Loucy (cell line): ENCODE results near the gene ANTXRL.
A peak's percentile ranks its signal among the peaks of the same experiment; 100 is the strongest.
"Not testable (repeated sequence)": the region's sequence is repeated elsewhere in the genome, so short reads cannot be mapped to it uniquely, and the experiment has no call there.

Experiments
- H2AFZ ChIP-seq: fragments of 200-600 bp; sonication (generic); 2 replicates; pipeline ENCODE4 v1.6.0; 2016; ENCODE audit warnings: antibody characterized with exemption, mild to moderate bottlenecking, low read length, moderate library complexity
- H3F3A ChIP-seq: fragments of 200-600 bp; 2 replicates; pipeline ENCODE4 v1.6.0; 2016; ENCODE audit warnings: antibody characterized with exemption, low read depth, mild to moderate bottlenecking
- H3K27me3 ChIP-seq: fragments of 200-600 bp; sonication (generic); 2 replicates; pipeline ENCODE4 v1.6.1; 2014; ENCODE audit warnings: low read length, mild to moderate bottlenecking; ENCODE audit not compliant: insufficient read depth, poor library complexity, severe bottlenecking
- H3K36me3 ChIP-seq: fragments of 200-600 bp; sonication (generic); 2 replicates; pipeline ENCODE4 v1.6.1; 2016; ENCODE audit warnings: low read length; ENCODE audit not compliant: insufficient read depth
- H3K4me1 ChIP-seq: fragments of 200-600 bp; sonication (generic); 2 replicates; pipeline ENCODE4 v1.5.1; 2014; ENCODE audit warnings: low read length, mild to moderate bottlenecking; ENCODE audit not compliant: insufficient read depth, poor library complexity, severe bottlenecking
- H3K4me2 ChIP-seq: fragments of 200-600 bp; sonication (generic); 2 replicates; pipeline ENCODE4 v1.6.0; 2014; ENCODE audit warnings: antibody characterized with exemption, low read length, low read depth, mild to moderate bottlenecking; ENCODE audit not compliant: poor library complexity, severe bottlenecking
- H3K4me3 ChIP-seq: fragments of 200-600 bp; sonication (generic); 2 replicates; pipeline ENCODE4 v1.5.1; 2014; ENCODE audit warnings: low read length, mild to moderate bottlenecking, mixed read lengths; ENCODE audit not compliant: poor library complexity, severe bottlenecking
- H3K79me2 ChIP-seq: fragments of 200-600 bp; sonication (generic); 2 replicates; pipeline ENCODE4 v1.6.1; 2014; ENCODE audit warnings: low read length; ENCODE audit not compliant: insufficient read depth
- H3K9ac ChIP-seq: fragments of 200-600 bp; sonication (generic); 2 replicates; pipeline ENCODE4 v1.6.0; 2014; ENCODE audit warnings: mild to moderate bottlenecking, low read depth, low read length, moderate library complexity; ENCODE audit not compliant: poor library complexity, severe bottlenecking
- H3K9me2 ChIP-seq: fragments of 200-600 bp; sonication (generic); replicated peaks from 2 replicates; pipeline ENCODE4 v1.6.1; 2016; ENCODE audit warnings: low read depth, low read length, mixed read lengths
- H3K9me3 ChIP-seq: fragments of 200-600 bp; sonication (generic); 2 replicates; pipeline ENCODE4 v1.6.1; 2014; ENCODE audit warnings: mild to moderate bottlenecking, antibody characterized with exemption, low read length, low read depth; ENCODE audit not compliant: insufficient read depth
- H4K20me1 ChIP-seq: fragments of 200-600 bp; sonication (generic); 2 replicates; pipeline ENCODE4 v1.6.0; 2014; ENCODE audit warnings: antibody characterized with exemption, low read length, mild to moderate bottlenecking; ENCODE audit not compliant: insufficient read depth, poor library complexity, severe bottlenecking
- EZH2phosphoT487 ChIP-seq: fragments of 200-600 bp; IDR thresholded peaks from 2 replicates; pipeline ENCODE4 v1.6.1; 2018; ENCODE audit warnings: antibody characterized with exemption, mild to moderate bottlenecking, moderate library complexity, borderline replicate concordance
- TF ChIP-seq, protein P1 (sequence below): fragments of 200-600 bp; sonication (generic); conservative IDR thresholded peaks from 2 replicates; pipeline ENCODE4 v1.5.1; 2014; ENCODE audit warnings: mild to moderate bottlenecking, antibody characterized with exemption, low read length

The ANTXRL gene

DNA sequence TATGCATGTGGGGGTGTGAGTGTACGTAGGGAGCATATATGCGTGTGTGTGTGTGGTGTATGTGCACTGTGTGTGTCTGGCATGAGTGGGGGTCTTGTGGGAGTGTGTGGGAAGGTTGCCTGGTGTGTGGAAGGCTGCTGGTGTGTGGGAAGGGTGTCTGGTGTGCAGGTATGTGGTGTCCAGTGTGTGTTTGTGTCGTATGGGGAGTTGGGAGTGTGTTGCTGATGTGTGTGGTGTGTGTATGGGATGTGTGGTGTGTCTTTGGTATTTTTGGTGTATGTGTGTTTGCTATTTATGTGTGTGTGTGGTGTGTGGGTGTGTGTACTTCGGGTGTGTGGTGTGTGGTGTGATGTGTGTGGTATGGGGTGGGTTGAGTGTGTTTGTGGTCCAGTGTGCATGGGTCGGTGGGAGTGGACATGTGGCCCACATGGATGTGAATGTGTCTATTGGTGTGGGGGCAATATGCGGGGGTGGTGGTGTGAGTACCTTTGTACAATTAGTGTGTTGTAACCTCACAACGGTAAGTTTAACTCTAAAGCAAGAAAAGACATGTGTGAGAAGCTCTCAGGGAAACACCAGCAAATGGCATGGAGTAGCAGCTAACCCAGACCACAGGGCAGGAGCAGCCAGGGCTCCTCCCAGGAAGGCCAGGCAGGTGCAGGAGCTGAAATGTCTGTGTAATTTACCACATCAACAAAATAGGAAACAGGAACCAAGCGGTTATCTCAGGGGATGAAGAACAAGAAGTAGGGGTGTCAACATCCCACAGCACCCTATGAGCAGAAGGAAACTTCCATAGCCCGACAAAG, 11.9 kb downstream of the ANTXRL start:
- H2AFZ ChIP-seq = no peak overlapping the region; the same call in 1 of the 2 replicates
- no peaks in the 10 kb centered on the region for H3K9me2 ChIP-seq
- H3K4me1 ChIP-seq = peaks cover 46% of the 10 kb centered on the region
- peak overlapping the region; percentile 52 for H3K9ac ChIP-seq
- H3K4me2 ChIP-seq = peak overlapping the region; percentile 59
- no peaks in the 10 kb centered on the region for H3K9me3 ChIP-seq
- peak overlapping the region; percentile 30 for H3K4me3 ChIP-seq
- no peaks in the 10 kb centered on the region for H4K20me1 ChIP-seq
- no peaks in the 10 kb centered on the region for H3F3A ChIP-seq
- TF ChIP-seq EZH2phosphoT487 = no peak
- TF ChIP-seq, protein P1, sequence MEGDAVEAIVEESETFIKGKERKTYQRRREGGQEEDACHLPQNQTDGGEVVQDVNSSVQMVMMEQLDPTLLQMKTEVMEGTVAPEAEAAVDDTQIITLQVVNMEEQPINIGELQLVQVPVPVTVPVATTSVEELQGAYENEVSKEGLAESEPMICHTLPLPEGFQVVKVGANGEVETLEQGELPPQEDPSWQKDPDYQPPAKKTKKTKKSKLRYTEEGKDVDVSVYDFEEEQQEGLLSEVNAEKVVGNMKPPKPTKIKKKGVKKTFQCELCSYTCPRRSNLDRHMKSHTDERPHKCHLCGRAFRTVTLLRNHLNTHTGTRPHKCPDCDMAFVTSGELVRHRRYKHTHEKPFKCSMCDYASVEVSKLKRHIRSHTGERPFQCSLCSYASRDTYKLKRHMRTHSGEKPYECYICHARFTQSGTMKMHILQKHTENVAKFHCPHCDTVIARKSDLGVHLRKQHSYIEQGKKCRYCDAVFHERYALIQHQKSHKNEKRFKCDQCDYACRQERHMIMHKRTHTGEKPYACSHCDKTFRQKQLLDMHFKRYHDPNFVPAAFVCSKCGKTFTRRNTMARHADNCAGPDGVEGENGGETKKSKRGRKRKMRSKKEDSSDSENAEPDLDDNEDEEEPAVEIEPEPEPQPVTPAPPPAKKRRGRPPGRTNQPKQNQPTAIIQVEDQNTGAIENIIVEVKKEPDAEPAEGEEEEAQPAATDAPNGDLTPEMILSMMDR = no peak
- no peaks in the 10 kb centered on the region for H3K27me3 ChIP-seq
- H3K79me2 ChIP-seq = no peaks in the 10 kb centered on the region
- no peaks in the 10 kb centered on the region for H3K36me3 ChIP-seq

DNA sequence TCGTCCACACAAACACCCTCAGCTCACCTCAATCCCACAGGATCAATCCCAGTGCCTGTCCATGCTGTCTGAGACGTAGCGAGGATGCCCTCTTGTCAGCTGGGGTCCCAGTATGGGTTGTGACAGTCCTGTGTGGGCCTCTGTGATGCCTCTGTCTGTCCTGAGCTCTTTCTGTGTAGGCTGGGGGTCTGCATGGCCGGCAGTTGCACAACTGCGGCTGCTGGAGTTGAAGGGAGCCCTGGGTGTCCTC, 12.4 kb downstream of the ANTXRL start:
- Histone ChIP-seq H3K4me1 (peaks cover 46% of the 10 kb centered on the region), H3K27me3 (no peaks in the 10 kb centered on the region), H3K79me2 (no peaks in the 10 kb centered on the region), H3K9me3 (no peaks in the 10 kb centered on the region), H3K36me3 (no peaks in the 10 kb centered on the region), H2AFZ (no peak overlapping the region; the same call in 1 of the 2 replicates), H3K9ac (peak overlapping the region; percentile 52), H3K9me2 (no peaks in the 10 kb centered on the region), H3K4me2 (peak overlapping the region; percentile 59), H3K4me3 (peak overlapping the region; percentile 30), H4K20me1 (no peaks in the 10 kb centered on the region), H3F3A (no peaks in the 10 kb centered on the region)
- no peak for TF ChIP-seq EZH2phosphoT487
- TF ChIP-seq, protein P1 = no peak

DNA sequence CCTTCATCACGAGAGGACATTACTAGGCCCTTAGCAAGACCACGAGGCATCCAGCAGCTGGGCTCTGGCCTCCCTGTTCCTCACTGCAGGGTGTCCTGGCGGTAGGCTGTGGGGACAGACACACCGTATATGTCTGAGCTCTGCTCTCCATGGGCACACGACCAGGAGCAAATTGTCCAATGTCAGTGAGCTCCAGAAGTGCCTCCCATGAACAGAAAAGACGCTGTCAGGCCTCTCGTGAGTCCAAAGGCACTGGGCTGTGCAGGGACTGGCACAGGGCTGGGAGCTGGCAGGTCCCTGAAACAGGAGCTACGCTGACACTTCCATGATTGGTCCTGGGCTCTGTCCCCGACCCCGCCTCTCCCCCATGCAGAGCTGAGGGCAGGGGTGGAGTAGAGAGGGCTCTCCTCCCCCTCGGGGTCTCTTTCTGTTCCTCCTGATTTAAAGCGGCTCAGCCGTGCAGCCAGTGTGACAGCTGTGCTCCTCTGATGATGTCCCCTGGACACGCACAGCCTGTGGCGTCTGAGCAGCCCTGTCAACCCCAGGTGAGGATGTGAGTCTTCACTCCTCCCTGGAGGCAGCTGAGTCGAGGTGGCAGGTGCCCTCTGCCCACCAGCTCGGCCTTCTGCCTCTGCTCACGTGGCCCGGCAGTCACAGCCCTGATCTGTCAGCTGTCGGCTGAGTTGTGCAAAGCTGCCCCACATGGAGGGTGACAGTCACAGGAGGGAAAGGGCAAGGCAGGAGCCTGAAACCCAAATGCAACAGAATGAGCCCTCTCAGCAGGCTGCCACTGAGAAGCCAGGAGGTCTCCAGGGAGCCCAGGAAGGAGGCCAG, 13.0 kb downstream of the ANTXRL start:
- H2AFZ ChIP-seq = no peak overlapping the region
- peaks cover 46% of the 10 kb centered on the region for H3K4me1 ChIP-seq
- H3K9me2 ChIP-seq = no peaks in the 10 kb centered on the region
- no peaks in the 10 kb centered on the region for H3K27me3 ChIP-seq
- H3K4me3 ChIP-seq = peak overlapping the region; percentile 30
- TF ChIP-seq, protein P1 = no peak
- TF ChIP-seq EZH2phosphoT487 = no peak
- H3K36me3 ChIP-seq = no peaks in the 10 kb centered on the region
- no peaks in the 10 kb centered on the region for H4K20me1 ChIP-seq
- peak overlapping the region; percentile 59 for H3K4me2 ChIP-seq
- H3K9me3 ChIP-seq = no peaks in the 10 kb centered on the region
- H3K9ac ChIP-seq = peak overlapping the region; percentile 52
- no peaks in the 10 kb centered on the region for H3K79me2 ChIP-seq
- no peaks in the 10 kb centered on the region for H3F3A ChIP-seq

DNA sequence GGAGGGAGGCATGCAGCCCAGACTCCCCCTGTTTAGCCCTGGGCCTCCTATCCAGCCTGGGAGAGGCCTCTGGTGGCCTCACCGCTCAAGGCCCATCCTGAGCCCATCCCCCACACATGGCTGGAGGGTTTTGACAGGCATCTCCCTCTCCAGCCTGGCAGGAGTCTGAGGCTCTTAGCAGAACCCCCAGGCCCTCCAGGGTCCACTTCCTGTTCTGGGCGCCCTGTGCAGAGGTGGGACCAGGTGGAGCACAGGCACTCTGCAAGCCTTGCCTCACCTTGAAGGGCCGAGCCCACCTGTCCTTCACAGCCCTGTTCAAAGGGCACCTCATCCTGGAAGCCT, 13.5 kb downstream of the ANTXRL start:
- H3K9me2 ChIP-seq, H3K4me2 ChIP-seq, H2AFZ ChIP-seq, H3K4me3 ChIP-seq, H3F3A ChIP-seq, H3K9me3 ChIP-seq, H3K36me3 ChIP-seq, H3K79me2 ChIP-seq, H3K27me3 ChIP-seq, H4K20me1 ChIP-seq: not testable (repeated sequence)
- Histone ChIP-seq H3K9ac (peak overlapping the region; percentile 52), H3K4me1 (peaks cover 46% of the 10 kb centered on the region)
